HG03066 (cell line): Measurements from ENCODE around the gene LIG1.

Source experiments
- ATAC-seq: cut with Tn5 transposase; IDR thresholded peaks from one replicate; pipeline ENCODE4 v1.9.1; 2021; ENCODE audit warnings: low read depth; ENCODE audit not compliant: unreplicated experiment

LIG1 gene

GRCh38 chr19:48183356-48183755 lies 13.2 kb upstream of the LIG1 start:
- ATAC-seq: no peak

GRCh38 chr19:48182434-48182833 lies 12.3 kb upstream of the LIG1 start:
- no peak for ATAC-seq

- no peak for ATAC-seq
Measured at GRCh38 chr19:48181505-48181904, 11.4 kb upstream of the LIG1 start.

GRCh38 chr19:48176226-48176625 lies 6.1 kb upstream of the LIG1 start:
- ATAC-seq: no peak

GRCh38 chr19:48175578-48175977 lies 5.4 kb upstream of the LIG1 start:
- no peak for ATAC-seq

DNA sequence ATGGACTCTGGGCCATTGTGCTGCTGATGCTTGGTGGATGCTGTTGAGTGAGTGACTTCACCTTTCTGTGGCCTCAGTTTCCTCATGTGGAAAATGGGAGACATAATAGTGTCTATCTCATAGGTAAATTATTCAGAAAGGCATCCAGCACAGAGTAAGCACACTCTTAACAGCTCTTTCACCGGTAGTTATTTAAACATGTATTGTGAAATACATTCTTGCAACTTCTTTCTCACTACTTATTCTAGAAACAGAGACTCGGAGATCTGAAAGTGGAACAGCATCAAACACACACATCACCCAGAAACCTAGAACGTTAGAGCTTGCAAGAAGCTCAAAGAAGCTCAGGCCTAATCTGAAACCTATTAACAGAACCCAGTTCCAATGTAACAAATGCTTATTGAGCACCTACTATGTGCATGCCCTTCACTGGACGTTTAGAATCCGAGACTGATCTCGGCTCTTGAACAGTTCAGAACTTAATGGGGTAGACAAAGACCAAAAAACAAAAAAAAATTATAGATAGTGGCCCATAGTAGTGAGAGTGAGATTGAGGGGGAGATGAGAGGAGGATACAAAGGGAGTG lies 4.4 kb upstream of the LIG1 start:
- ATAC-seq: no peak

- no peak for ATAC-seq
Measured at GRCh38 chr19:48171710-48172109, 1.6 kb upstream of the LIG1 start.

- no peak for ATAC-seq
Measured at GRCh38 chr19:48170817-48171347, 738 bp upstream of the LIG1 start.

- peak; percentile 20 for ATAC-seq
Measured at GRCh38 chr19:48169578-48169938, 586 bp downstream of the LIG1 start.

GRCh38 chr19:48168689-48169088 lies 1.5 kb downstream of the LIG1 start:
- ATAC-seq: no peak

- ATAC-seq: no peak
Measured at GRCh38 chr19:48158210-48158790, 11.8 kb downstream of the LIG1 start.

DNA sequence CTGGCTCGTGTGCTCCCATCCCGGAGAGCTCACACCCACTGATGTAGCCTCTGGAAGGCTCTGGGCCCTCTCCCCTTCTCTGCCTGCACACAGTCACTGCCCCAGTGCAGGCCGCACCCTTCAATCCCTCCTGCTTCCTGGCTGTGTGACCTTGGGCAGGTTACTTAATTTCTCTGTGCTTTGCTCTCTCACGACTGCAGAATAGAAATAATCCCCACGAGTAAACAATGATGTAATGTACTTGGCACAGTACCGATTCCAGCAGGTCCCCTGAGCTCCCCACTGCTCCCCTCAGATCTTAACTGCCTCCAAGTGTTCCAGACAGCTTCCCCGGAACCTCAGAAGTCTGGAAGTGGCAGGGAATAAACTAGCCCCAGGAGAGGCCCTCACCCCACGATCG lies 16.1 kb downstream of the LIG1 start:
- no peak for ATAC-seq

DNA sequence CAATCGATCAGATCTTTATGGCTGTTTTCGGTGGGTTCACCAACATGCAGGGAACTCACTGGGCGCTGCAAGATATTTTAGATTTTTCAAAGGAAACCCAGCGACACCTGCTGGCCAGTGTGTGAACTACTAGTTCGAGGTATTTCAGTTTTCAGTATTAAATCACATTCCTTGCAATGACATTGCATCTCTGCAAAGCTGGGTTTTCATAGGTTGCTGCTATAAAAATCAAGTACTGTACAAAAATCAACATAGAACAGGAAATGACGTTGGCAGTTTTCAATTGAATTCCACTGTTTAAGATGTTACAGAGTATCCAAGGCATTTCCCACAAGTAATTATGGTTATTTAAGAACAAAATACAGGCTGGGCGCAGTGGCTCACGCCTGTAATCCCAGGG lies 17.6 kb downstream of the LIG1 start:
- no peak for ATAC-seq

- no peak for ATAC-seq
Measured at GRCh38 chr19:48149430-48149829, 20.7 kb downstream of the LIG1 start.

DNA sequence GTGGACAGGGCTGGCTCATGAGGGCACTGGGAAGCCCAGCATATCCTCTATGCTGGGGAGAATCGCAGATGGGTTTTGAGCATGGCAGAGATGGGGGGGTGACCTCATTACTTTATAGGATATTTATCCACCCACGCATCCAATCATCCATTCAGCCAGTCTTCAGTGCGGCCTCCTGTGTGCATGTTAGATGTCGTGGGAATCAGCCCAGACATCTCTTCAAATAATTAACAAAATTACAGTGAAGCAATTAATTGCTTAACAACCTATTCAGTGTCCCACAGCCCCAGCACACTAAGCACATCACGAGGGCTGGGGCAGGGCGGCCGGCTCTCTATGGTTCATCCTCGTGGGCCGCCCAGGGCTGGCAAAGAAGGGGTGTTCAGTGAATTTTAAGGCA lies 21.6 kb downstream of the LIG1 start:
- ATAC-seq: no peak

DNA sequence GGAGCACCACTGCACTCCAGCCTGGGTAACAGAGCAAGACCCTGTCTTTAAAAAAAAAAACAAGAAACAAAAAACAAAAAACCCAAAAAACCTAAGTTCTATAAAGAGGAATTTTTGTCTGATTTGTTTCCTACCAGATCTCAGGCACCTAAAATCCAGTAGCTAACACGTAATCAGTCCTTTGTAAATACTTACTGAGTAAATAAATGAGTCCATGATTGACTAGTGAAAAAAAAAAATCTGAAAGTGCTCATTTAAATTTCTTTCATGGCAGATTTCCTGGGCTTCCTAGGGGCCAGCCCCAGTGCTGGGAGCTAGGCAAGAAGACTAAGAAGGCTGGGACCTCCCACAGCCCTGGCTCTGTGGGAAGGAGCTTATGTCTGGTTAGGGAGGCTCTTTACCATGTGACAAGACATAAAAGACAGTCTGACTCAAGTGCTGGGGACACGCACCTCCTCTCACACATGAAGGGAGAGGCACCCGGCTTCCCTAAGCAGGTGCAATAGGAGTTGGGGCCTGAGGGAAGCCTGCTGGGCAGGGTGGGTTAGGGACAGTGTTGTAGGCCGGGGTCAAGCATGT lies 22.5 kb downstream of the LIG1 start:
- no peak for ATAC-seq

- ATAC-seq: no peak
Measured at GRCh38 chr19:48139053-48139452, 31.1 kb downstream of the LIG1 start.

DNA sequence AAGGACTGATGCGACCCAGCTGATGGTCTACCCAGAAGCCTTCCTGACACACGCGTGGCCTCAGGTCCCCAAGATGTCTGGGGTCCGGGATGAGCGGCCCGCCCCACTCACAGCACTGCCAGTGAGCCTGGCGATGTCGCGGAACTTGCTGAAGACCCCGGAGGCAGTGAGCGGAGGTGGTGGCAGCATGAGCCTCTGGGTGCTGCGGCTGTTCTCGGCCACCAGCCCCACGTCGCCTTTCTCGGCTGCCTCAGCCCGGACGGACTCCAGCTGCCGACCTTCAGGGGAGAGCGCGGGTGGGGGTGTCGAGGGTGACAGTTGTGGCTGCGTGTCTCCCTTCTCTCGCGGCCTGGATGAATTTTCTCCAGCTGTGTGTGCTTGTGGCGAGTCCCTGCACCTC lies 32.7 kb downstream of the LIG1 start:
- ATAC-seq: no peak

DNA sequence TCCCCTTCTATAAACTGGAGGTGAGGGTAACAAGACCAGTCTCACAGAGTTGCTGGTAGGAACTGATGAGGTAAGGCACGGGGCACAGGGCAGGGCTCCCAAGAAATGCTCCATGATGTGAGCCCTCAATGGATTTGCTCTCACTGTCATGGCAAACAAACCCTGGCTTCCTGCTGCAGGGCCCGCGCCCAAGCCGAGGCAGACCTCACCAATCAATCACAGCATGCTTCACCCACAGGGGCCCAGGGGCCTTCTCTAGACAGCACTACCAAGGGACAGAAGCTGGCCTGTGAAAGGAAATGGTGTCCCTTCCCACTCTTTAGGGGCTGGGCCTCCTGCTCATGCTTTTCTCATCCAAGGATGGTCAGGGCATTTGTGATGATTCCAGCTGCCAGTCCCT lies 33.6 kb downstream of the LIG1 start:
- no peak for ATAC-seq

GRCh38 chr19:48135411-48135810 lies 34.7 kb downstream of the LIG1 start:
- no peak for ATAC-seq

DNA sequence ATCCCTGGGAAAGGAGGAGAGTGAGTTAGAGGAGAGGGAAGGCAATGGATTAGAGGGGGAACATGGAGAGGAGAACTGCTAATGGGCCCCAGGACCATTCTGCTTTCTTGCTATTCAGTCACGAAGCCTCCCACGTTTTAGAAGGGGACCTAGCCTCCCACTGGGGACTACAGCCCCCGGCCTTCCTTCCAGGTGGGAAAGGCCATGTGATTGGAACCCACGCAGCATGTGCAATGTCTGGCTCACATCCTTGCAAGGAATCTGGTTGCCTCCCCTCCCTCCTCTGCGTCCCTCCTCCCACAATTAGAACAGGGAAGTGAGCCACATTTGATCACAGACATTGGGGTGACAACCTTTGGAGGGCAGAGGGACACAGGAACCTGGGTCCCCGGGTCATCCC lies 37.0 kb downstream of the LIG1 start:
- ATAC-seq: no peak

- ATAC-seq: no peak
Measured at GRCh38 chr19:48127561-48127960, 42.6 kb downstream of the LIG1 start.
